SK-N-MC (cell line): ENCODE data around the gene CNOT11.

Source experiments
- EZH2 ChIP-seq: fragments of 200-600 bp; sonication (generic); IDR thresholded peaks from one replicate; pipeline ENCODE4 v1.6.1; 2017; ENCODE audit warnings: antibody characterized with exemption
- POLR2AphosphoS5 ChIP-seq: IDR thresholded peaks from 2 replicates; pipeline ENCODE4 v1.6.1; 2012; ENCODE audit warnings: mild to moderate bottlenecking, low read depth, low read length, borderline replicate concordance

- no peak for TF ChIP-seq POLR2AphosphoS5
- TF ChIP-seq EZH2: no peak
These were observed 43.7 kb downstream of the CNOT11 start for GRCh38 chr2:101296371-101296770.
